DMS79 (cell line): Measurements from ENCODE around the gene SMIM22.
A peak's percentile ranks its signal among the peaks of the same experiment; 100 is the strongest.

Experiments
- DNase-seq: peaks from one replicate; lab custom pipeline; 2025; lab: John Stamatoyannopoulos, UW

The SMIM22 gene

GRCh38 chr16:4795828-4796572, 831 bp downstream of the SMIM22 start:
- DNase-seq: no peak

GRCh38 chr16:4796982-4797804, 2.0 kb downstream of the SMIM22 start:
- no peak for DNase-seq

GRCh38 chr16:4797805-4798252, 2.7 kb downstream of the SMIM22 start:
- DNase-seq: no peak

GRCh38 chr16:4798456-4798855, 3.3 kb downstream of the SMIM22 start:
- DNase-seq: no peak

- DNase-seq: no peak
Observed at GRCh38 chr16:4799171-4799855, 4.1 kb downstream of the SMIM22 start.

GRCh38 chr16:4800290-4801041, 5.3 kb downstream of the SMIM22 start:
- DNase-seq: peak; percentile 23

- no peak for DNase-seq
Observed at GRCh38 chr16:4801051-4801961, 6.1 kb downstream of the SMIM22 start.

GRCh38 chr16:4801962-4802658, 6.9 kb downstream of the SMIM22 start, which contains the start of gene ROGDI:
Gene ROGDI (minus strand): TSS chr16:4802633. CDS start chr16:4802571, 62 bp downstream.
- DNase-seq: peak; percentile 62

GRCh38 chr16:4802659-4803287, 7.6 kb downstream of the SMIM22 start:
- DNase-seq: peak; percentile 82

- no peak for DNase-seq
Observed at GRCh38 chr16:4803401-4803844, 8.3 kb downstream of the SMIM22 start.

- no peak for DNase-seq
Observed at GRCh38 chr16:4803898-4804762, 9.0 kb downstream of the SMIM22 start.

GRCh38 chr16:4805231-4805630, 10.1 kb downstream of the SMIM22 start:
- DNase-seq: no peak

- DNase-seq: no peak
Observed at GRCh38 chr16:4806280-4806679, 11.1 kb downstream of the SMIM22 start.

GRCh38 chr16:4811242-4811641, 16.1 kb downstream of the SMIM22 start:
- DNase-seq: no peak

GRCh38 chr16:4811773-4812172, 16.6 kb downstream of the SMIM22 start:
- no peak for DNase-seq

GRCh38 chr16:4813251-4814003, 18.3 kb downstream of the SMIM22 start:
- no peak for DNase-seq

- no peak for DNase-seq
Observed at GRCh38 chr16:4814046-4814445, 18.9 kb downstream of the SMIM22 start.
